Fibroblast of skin of left quadriceps (primary cell): ENCODE data around the gene SYNRG.
"Not testable (repeated sequence)": the region's sequence is repeated elsewhere in the genome, so short reads cannot be mapped to it uniquely, and the experiment has no call there.

Experiments used
- DNase-seq, 2 experiments: peaks; one replicate each; pipeline ENCODE4 v3.0.0-alpha.2; 2013; ENCODE audit warnings: low read depth in 2 of 2

SYNRG gene, protein sequence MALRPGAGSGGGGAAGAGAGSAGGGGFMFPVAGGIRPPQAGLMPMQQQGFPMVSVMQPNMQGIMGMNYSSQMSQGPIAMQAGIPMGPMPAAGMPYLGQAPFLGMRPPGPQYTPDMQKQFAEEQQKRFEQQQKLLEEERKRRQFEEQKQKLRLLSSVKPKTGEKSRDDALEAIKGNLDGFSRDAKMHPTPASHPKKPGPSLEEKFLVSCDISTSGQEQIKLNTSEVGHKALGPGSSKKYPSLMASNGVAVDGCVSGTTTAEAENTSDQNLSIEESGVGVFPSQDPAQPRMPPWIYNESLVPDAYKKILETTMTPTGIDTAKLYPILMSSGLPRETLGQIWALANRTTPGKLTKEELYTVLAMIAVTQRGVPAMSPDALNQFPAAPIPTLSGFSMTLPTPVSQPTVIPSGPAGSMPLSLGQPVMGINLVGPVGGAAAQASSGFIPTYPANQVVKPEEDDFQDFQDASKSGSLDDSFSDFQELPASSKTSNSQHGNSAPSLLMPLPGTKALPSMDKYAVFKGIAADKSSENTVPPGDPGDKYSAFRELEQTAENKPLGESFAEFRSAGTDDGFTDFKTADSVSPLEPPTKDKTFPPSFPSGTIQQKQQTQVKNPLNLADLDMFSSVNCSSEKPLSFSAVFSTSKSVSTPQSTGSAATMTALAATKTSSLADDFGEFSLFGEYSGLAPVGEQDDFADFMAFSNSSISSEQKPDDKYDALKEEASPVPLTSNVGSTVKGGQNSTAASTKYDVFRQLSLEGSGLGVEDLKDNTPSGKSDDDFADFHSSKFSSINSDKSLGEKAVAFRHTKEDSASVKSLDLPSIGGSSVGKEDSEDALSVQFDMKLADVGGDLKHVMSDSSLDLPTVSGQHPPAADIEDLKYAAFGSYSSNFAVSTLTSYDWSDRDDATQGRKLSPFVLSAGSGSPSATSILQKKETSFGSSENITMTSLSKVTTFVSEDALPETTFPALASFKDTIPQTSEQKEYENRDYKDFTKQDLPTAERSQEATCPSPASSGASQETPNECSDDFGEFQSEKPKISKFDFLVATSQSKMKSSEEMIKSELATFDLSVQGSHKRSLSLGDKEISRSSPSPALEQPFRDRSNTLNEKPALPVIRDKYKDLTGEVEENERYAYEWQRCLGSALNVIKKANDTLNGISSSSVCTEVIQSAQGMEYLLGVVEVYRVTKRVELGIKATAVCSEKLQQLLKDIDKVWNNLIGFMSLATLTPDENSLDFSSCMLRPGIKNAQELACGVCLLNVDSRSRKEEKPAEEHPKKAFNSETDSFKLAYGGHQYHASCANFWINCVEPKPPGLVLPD (N-terminal part only)

DNA sequence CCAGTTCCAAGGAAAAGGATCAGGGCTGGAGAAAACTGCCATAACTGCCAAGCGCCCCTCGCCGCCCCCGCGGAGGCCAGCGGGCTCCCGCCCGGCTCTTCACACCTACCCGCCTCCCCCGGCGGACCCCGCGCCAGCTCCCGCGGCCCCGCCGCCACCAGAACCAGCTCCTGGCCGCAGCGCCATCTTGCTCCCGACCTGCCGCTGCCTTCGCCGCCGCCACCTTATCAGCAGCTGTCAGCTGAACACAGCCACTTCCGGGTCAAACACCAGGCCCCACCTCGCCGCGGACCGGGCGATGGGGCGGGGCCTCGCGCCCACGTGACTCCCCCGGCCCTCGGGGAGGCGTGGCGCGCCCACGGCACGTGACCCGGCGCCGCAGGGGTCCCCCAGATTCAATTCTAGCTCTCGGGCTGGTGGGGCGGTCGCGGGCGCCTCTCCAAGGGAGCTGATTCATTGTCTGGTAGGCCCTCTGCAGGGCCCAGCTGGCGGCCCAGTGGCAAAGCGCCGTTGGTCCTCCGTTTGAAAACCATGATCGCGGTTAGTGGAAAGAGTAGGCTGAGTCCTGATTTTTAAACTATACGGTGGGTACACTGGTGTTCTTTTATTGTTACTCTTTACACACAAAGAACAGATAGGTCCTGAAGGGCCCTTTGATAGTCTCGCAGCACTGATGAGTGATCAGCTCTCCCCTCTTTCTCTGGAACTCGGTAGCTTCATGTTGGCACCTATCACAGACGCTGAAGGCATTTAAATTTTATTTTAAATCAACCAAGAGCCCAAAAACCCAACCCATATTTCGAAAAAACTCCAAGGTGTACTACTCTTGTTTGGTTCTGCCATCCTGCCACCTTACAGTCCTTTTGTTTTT lies at the start of gene SYNRG:
SYNRG (minus strand) TSS at position 249 of the 871 bp plus-strand sequence; CDS start at position 186, 63 bp downstream.
- peak; percentile 95 for DNase-seq

DNA sequence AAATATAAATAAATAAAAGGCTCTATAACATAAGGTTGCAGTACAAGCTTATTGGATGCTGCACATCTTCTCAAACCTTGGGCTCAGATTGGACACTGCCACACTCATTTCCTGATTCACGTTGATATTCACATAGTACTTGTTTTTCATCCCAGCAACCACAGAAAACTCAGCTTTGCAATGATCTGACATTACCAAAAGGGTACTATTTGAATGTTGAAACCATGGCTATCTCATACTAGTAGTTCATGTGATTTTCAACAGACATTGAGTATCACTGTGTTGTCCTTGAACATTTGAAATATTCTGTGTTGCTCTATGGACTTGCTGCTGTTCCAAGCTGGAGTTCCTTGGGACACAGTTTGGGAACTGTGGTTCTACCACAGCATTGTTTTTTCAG lies 48.0 kb upstream of the SYNRG start:
- DNase-seq: no peak

DNA sequence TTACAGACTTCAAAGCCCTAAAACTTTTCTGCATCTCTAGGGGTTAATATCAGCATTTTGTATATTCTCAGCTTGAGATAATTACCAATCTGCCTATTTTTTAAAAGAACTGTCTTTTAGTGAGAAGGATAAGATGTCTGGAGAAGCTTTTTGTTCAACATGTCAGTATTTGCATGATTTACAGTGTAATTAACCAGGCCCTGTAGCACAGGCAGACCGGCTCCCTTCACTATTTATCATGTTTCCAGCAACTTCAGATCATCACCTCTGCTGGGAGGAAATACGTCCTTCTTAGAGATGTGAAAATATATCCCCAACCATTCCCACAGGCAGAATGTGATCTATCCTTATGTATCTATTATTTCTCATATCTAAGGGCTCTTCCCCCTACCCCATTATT lies 42.6 kb upstream of the SYNRG start:
- DNase-seq: no peak

DNA sequence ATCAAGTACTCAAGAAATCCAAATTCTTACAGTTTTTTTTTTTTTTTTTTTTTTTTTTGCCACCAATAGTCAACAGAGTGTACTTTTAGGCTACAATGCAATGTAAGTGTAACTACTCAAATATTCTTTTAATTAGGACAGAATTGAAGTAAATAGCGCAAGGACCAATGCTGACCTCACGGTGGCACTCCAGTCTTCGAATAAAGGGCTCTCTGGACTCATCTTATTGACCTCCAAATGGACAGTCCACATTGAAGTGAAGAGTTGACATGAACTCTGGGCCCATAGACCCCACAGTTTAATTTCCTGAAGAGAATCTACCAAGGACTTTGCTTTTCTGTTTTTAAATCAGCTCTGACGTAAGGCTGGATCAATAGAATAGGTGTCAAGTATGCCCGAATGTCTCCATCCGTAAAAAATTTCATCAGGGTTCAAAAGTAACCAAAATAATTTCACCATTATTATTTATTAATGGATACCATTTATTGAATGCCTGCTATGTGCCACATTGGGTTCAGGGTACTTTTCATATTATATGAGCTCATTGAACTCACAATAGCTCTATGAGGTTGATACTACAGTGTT lies 41.3 kb upstream of the SYNRG start:
- no peak for DNase-seq

DNA sequence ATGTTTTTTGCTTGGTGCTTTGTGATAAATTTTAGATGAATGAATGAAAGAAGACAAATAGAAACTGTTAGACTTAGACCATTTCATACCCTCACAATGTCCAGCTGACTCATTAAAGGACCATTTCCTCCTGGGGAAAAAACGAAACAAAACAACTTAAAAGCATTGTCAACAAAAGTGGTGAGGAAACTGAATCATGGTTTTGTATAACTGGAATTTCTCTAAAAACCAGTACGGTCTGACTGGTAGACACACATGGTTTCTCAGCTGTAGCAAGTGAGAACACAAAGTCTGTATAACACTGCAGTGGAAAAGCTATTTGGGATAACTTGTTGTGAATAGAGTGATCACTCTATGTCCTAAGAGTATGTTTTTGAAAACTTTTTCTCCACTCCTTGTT lies 39.3 kb upstream of the SYNRG start:
- no peak for DNase-seq

DNA sequence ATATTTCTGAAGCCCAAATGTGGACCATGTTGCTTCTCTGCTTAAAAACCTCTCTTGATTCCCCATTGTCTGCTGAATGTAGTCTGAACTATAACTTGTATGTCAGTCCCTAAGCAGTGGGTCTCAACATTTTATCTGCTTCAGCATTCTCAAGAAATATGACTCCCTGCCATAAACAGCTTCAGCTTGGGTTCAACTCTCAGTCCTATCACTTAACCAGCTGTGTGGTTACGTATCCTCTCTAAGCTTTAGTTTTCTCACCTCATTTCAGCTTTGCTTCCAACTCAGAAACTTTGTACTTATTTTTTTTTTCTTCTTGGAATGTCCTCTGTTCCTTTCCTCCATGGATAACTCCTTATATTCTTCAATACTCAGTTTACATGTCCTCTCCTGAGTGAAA lies 38.6 kb upstream of the SYNRG start:
- DNase-seq: no peak

DNA sequence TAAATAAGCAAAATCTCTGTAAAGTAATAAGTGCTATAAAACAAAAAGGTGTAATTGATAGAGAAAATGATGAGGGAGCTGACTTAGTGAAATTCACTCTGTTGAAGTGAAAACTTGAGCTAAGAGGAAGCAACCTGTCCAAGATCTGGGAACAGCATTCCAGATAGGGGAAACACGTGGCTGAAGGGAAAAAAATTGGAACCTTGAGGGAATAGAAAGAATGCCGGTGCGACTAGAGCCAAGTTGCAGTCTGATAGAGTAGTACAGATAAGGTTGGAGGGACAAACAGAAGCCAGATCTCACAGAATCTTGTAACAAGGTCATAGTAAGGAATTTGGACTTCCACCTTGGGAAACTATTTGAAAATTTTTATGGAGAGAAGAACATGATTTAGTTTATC lies 34.7 kb upstream of the SYNRG start:
- no peak for DNase-seq

DNA sequence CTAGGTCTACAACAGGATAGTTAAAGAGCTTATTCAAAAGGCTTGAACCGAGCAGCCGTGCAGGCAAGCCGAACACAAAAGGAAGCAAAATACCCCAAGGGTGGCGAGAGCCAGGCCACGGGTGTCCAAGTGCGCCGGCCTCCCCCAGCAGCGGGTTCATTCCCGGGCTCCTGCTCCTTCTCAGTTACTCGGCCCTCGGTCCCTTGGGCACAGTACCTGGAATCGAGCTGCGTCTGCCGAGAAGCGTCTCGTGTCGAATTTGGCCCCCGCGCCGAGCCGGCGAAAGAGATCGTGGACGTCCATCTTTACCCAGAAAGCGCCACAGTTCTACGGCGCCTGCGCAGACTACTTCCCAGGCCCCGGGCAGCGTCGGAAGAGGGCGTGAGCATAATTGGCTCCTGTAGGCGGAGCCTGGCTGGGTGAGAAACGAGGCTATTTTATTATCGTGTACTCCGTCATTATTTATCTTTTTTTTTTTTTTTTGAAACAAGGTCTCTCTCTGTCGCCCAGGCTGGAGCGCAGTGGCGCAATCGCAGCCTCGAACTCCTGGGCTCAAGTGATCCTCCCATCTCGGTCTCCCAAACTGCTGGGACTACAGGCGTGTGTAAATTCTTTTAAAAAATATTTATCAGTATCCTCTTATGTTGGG lies 34.0 kb upstream of the SYNRG start, which contains the start of gene DDX52:
DDX52 (minus strand) TSS at position 329 of the 649 bp plus-strand sequence; CDS start at position 303, 26 bp downstream.
- peak; percentile 75 to 77 for DNase-seq

DNA sequence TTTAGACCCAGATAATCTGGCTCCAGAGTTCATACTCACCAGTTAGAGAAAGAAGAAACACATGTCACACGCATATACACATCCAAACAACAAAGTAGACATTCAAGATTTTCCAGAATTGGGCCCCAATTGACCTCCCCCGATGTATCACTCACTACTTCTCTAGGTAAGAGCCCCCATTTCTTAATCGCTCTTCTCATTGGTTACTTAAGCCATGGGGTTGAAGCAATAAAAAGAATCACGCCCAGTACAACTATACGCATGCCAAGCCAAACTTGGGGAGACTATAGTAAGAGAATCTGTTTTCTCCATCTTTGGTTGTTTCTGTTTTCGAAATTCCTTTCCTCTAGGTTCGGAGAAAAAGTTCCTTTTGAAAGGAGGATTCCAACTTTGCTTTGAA lies 33.5 kb upstream of the SYNRG start:
- no peak for DNase-seq

DNA sequence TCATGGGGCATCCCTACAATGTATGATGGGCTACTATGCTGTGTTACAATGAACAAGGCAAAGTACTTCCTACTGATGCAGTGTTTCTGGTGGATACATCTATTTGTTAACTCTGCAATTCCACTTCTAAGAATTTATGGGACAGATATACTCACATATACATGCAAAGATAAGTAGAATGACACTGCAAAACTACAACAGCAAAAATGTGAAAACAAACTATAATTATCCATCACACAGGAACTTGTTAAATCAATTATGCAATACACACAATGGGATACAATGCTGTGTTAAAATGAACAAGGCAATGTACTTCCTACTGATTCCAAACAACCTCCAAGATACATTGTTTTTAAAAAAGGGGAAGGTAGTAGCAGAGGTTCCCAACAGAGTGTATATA lies 30.8 kb upstream of the SYNRG start:
- DNase-seq: no peak

DNA sequence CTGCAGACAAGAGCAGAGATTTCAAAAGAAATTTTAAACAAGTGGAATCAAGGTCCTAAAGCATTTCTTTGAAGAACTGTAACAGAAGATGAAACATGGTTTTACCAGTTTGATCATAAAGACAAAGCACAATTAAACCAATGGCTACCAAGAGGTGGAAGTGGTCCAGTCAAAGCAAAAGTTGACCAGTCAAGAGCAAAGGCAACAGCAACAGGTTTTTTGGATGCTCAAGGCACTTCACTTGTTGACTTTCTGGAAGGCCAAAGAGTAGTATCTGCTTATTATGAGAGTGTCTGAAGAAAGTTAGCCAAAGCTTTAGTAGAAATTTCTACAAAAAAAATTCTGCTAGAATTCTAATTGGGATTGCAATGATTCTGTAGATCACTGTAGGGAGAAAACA lies 28.7 kb upstream of the SYNRG start:
- no peak for DNase-seq

DNA sequence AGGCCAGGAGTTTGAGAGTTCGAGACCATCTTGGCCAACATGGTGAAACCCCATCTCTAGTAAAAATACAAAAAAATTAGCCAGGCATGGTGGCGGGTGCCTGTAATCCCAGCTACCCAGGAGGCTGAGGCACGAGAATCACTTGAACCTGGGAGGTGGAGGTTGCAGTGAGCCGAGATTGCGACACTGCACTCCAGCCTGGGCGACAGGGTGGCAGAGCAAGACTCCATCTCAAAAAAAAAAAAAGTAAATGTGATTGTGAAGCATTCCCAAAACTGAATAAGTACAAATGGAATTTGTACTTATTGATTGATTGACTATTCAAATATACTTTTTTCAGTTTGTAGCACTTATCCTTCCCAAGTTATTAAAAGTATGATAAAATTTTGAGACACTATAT lies 7.2 kb upstream of the SYNRG start:
- DNase-seq: not testable (repeated sequence)

DNA sequence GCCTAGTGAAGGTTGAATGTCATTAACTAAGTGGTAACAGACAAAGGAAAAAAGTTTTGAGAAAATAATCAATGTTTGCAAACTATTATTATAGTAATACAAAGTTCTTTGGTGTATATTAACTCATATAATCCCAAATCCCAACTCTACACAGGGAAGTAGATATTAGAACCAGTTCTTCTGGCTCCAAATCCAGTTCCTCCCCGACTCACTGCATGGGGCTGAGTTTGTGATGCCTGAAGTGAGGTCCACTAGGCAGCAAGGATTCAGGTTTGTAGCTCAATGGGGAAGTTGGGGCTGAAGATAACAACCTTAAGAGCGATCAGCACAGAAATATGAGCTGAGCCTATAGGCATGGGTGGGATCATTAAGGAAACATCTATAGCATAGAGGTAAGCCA lies 5.6 kb upstream of the SYNRG start:
- DNase-seq: no peak

DNA sequence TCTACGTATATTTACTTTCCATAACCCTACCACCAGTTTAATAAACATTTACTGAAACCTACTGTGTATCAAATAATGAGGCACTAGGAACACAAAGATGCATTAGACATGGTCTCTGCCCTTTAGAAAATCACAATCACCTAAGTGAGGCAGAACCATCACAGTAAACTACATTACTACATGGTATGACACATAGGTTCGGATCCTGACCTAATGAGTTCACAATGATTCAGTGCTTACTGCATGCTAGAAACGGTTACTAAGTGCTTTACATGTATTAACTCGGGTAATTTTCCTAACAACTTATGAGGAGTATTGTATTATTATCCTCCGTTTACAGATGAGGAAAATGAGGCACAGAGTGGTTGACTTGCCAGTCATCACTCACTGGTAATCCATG lies 5.2 kb upstream of the SYNRG start:
- peak; percentile 11 to 20 for DNase-seq

DNA sequence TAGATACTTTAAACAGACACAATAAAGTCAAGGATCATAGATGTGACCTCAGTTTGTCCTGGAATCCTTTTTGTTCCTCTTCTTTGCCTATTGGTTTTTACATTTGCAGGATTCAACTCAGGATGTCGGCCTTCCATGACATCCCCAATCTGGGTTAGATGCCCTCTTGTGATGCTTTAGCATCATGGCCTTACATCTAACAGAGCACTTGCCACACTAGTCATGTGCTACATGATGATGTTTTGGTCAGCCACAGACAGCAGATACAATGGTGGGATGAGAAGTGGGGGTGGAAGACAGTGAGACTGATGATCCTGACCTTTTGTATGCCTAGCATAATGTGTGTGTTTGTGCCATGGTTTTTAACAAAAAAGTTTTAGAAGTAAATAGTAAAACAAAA lies 1.8 kb upstream of the SYNRG start:
- no peak for DNase-seq

DNA sequence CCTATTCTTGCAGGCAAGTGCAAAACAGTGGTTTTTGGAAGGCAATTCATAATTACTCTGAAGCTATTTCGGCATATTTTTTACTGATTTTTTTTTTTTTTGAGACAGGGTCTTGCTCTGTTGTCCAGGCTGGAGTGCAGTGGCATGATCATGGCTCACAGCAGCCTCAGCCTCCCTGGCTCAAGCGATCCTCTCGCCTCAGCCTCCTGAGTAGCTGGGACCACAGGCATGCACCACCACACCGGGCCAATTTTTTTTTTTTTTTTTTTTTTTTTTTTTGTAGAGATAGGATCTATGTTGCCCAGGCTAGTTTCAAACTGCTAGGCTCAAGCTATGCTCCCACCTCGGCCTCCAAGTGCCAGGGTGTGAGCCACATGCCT lies 813 bp upstream of the SYNRG start:
- DNase-seq: not testable (repeated sequence)

DNA sequence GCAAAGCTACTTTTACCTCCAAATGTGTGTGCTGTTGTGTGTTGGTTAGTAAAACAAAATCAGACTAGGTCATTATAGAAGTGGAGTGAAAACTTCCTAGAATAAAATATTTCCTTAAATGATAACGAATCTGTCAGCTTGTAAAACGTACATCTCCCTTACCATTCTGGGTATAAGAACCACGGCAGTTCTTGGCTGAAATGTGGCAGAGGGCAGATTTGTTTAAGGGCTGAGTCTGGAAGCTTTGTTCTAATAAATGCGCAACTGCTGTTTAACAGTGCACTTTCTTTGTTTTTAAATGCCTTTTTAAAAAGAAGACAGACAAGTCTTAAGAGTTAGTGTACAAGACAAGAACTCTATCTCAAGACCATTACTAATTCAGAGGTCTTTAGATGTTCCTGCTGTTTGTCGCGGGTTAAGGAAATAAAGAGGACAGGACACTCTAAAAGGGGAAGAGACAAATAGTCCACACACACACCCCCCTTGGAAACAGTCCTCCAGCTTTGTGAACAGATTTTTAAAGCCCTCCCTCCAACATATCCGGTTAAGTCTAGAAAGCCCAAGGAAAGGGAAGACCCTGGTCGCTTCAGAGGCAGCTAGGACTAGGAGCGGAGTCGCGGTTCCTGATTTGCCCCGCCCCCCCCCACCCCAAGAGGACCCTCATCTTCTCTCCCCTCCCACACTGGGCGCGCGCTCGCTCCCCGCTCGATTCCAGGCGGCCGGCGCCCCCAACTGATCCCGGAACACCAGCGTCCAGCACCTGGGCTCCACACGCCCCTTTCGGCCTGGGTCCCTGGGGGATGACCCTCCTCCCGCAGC lies 658 bp downstream of the SYNRG start:
- peak; percentile 7 to 9 for DNase-seq

DNA sequence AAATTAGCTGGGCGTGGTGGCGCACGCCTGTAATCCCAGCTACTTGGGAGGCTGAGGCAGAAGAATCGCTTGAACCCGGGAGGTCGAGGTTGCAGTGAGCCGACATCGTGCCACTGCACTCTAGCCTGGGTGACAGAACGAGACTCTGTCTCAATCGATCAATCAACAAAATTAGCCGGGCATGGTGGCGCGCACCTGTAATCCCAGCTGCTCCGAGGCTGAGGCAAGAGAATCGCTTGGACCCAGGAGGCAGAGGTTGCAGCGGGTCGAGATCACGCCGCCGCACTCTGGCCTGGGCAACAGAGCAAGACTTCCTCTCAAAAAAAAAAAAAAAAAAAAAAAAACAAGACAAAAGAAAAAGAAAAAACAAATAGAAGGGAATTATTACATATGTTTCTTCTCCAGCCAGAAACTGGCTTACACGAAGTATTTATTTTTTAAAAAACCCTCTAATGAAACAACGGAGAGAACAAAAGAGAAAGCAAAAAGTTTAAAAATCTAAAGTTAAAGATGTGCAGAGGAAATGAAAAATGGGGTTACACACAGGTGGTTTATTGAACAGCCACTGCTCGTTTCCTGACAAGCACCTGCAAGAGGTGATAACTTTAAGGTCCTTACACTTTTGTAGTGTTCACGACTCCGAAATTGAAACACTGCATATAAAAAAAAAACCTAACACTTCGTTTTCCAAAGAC lies 1.4 kb downstream of the SYNRG start:
- no peak for DNase-seq
